Gastroesophageal sphincter (tissue), 4 donors: ENCODE data around the gene SLC18B1. TPM values are rescaled to one million over a fixed set of nuclear protein-coding genes. Genes with fewer than 3 reads are reported as not detected.

Experiments used
- ATAC-seq: fragments of 150-250 bp; one replicate; pipeline ENCODE4 v1.9.1; 2016; ENCODE audit warnings: mild to moderate bottlenecking, moderate library complexity
- H3K27ac ChIP-seq, 4 donors: fragments of 200-600 bp; sonication (generic) in 3 of 4; 1 replicate in 3 of 4; 2 replicates in 1 of 4; pipeline ENCODE4 v1.5.1; 2016 to 2019
- H3K27me3 ChIP-seq: fragments of 200-600 bp; sonication (generic); one replicate; pipeline ENCODE4 v1.5.1; 2019
- H3K36me3 ChIP-seq, 2 donors: fragments of 200-600 bp; sonication (generic); one replicate each; pipeline ENCODE4 v1.5.1; 2019; ENCODE audit warnings: control low read depth in 1 of 2
- H3K4me1 ChIP-seq, 3 donors: fragments of 200-600 bp; sonication (generic); 1 replicate in 2 of 3; 2 replicates in 1 of 3; pipeline ENCODE4 v1.5.1; 2016 to 2019; ENCODE audit warnings: control low read depth in 2 of 3
- H3K4me3 ChIP-seq, 2 donors: fragments of 200-600 bp; sonication (generic); one replicate each; pipeline ENCODE4 v1.5.1; 2019; ENCODE audit warnings: mild to moderate bottlenecking in 1 of 2, moderate library complexity in 1 of 2
- H3K9me3 ChIP-seq, 3 donors: fragments of 200-600 bp; sonication (generic); one replicate each; pipeline ENCODE4 v1.5.1; 2017 to 2019; ENCODE audit warnings: control low read depth in 2 of 3
- EP300 ChIP-seq: sonication (generic); formaldehyde crosslinking; IDR thresholded peaks from one replicate; pipeline ENCODE4 v1.6.1; 2017; ENCODE audit warnings: antibody characterized with exemption, mild to moderate bottlenecking
- POLR2A ChIP-seq, 2 donors: fragments of 450-650 bp; IDR thresholded peaks; one replicate each; pipeline ENCODE4 v1.6.1; 2017; ENCODE audit warnings: antibody characterized with exemption in 2 of 2, mild to moderate bottlenecking in 2 of 2, moderate library complexity in 1 of 2
- POLR2AphosphoS5 ChIP-seq: sonication (generic); formaldehyde crosslinking; IDR thresholded peaks from one replicate; pipeline ENCODE4 v1.6.1; 2017; ENCODE audit warnings: antibody characterized with exemption
- WGBS, 2 donors: methylation state at CpG; one replicate each; pipeline ENCODE4 v1.1.5; 2018; ENCODE audit warnings: low coverage in 1 of 2; 5-methylcytosine and 5-hydroxymethylcytosine counted together
- small RNA-seq, 4 donors: library from RNA; depleted of rRNA; stranded (forward); fragments of <200 nt; gene quantifications; one replicate each; pipeline ENCODE3, GENCODE V24; 2016
- total RNA-seq, 4 donors: library from RNA; depleted of rRNA; stranded (reverse); fragments of >200 nt; gene quantifications; one replicate each; pipeline ENCODE4 v1.1.0, GENCODE V29; 2016
- TF ChIP-seq, protein P1 (sequence below), 4 experiments: fragments of 200-600 bp in 2 of 4; fragments of 450-650 bp in 2 of 4; sonication (generic) in 1 of 4; IDR thresholded peaks; one replicate each; pipeline ENCODE4 v1.5.1; 2017 to 2019; ENCODE audit warnings: antibody characterized with exemption in 4 of 4, mild to moderate bottlenecking in 2 of 4, moderate library complexity in 2 of 4

Gene SLC18B1
- total RNA-seq, 4 donors from 2014 or later: 7.1 to 12.9 (median 8.9) TPM

DNA sequence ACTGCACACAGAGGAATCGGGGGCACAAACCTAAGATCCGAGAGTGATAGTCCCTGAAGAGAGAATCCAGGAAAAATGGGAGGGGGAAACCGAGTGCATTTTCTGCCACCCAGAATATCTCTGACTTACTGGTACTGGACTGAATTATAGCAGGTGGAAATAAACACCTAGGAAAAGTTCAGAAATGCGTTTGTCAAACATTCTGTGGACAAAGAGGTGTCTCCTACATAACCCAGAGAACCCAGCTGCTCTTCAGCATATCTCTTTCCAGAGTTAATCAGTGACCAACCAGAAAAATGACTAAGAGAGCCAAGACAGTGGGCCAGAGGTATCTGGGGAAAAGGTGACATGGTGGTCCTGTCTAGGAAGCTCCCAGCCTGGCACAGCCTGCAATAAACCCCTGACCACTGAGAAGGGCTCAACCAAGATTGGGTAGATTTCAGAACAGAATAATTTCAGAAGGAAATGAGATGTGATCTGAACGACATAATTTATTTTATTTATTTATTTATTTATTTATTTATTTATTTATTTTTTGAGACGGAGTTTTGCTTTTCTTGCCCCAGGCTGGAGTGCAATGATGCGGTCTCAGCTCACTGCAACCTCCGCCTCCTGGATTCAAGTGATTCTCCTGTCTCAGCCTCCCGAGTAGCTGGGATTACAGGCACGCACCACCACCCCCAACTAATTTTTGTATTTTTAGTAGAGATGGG, 78.5 kb downstream of the SLC18B1 start:
- Histone ChIP-seq H3K4me3 (no peak overlapping the region), H3K36me3 (no peaks in the 10 kb centered on the region), H3K27me3 (no peaks in the 10 kb centered on the region), H3K27ac (no peak overlapping the region), H3K4me1 (no peaks in the 10 kb centered on the region), H3K9me3 (no peaks in the 10 kb centered on the region)
- no peak for ATAC-seq
- WGBS, 2 donors: 88 to 91% methylated on average over 9 to 10 of the region's 10 CpGs
- TF ChIP-seq POLR2AphosphoS5 (no peak), EP300 (no peak), POLR2A (IDR thresholded peaks at IDR 0.05) (no peak)
- TF ChIP-seq, protein P1, sequence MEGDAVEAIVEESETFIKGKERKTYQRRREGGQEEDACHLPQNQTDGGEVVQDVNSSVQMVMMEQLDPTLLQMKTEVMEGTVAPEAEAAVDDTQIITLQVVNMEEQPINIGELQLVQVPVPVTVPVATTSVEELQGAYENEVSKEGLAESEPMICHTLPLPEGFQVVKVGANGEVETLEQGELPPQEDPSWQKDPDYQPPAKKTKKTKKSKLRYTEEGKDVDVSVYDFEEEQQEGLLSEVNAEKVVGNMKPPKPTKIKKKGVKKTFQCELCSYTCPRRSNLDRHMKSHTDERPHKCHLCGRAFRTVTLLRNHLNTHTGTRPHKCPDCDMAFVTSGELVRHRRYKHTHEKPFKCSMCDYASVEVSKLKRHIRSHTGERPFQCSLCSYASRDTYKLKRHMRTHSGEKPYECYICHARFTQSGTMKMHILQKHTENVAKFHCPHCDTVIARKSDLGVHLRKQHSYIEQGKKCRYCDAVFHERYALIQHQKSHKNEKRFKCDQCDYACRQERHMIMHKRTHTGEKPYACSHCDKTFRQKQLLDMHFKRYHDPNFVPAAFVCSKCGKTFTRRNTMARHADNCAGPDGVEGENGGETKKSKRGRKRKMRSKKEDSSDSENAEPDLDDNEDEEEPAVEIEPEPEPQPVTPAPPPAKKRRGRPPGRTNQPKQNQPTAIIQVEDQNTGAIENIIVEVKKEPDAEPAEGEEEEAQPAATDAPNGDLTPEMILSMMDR (IDR thresholded peaks at IDR 0.05): no peak

Small RNA genes lying within 50 kb of the gene (small RNA-seq; reads per million reads assigned to genes)
- gene SNORA33: 9.4 to 27.5 (median 16.8) reads per million in 4 donors
- 1,476 to 9,492 (median 4,072) reads per million in 4 donors for gene SNORD100
- gene SNORD101: 10,119 to 16,869 (median 15,561) reads per million in 4 donors

Other genes starting within 250 kb of the SLC18B1 start
- not detected for gene TAAR8, start 246.0 kb downstream of the SLC18B1 start, total RNA-seq
- gene TAAR6, start 228.3 kb downstream of the SLC18B1 start, total RNA-seq: not detected
- gene TAAR5, start 208.9 kb downstream of the SLC18B1 start, total RNA-seq: not detected
- not detected for gene TAAR2, start 174.4 kb downstream of the SLC18B1 start, total RNA-seq
- not detected for gene TAAR1, start 139.5 kb downstream of the SLC18B1 start, total RNA-seq
- gene VNN1, start 84.6 kb downstream of the SLC18B1 start, total RNA-seq: 1 to 10 TPM in 2 of 4 donors, under 1 TPM in 1, not detected in 1; 0.15 to 3.9 (median 2.2) TPM
- gene VNN2, start 40.7 kb downstream of the SLC18B1 start, total RNA-seq: 1 to 10 TPM in 3 of 4 donors, under 1 TPM in 1; 0.31 to 3.8 (median 2.3) TPM
- gene RPS12, start 15.9 kb upstream of the SLC18B1 start, total RNA-seq: 1,000 to 10,000 TPM in 3 of 4 donors, 100 to 1,000 TPM in 1; 757 to 2,446 (median 1,718) TPM